Central memory CD8-positive, alpha-beta T cell (primary cell): ENCODE measurements around the gene WHRN.

ENCODE experiments used
- ATAC-seq: fragments of 150-1000 bp; cut with Tn5 transposase; replicated peaks from 2 replicates; pipeline ENCODE4 v1.10.0; 2022; ENCODE audit warnings: mild to moderate bottlenecking, moderate FRiP score, moderate number of reproducible peaks; ENCODE audit not compliant: poor library complexity, severe bottlenecking; ENCODE audit errors: extremely low read depth
- DNase-seq, 2 donors: peaks; one replicate each; pipeline ENCODE4 v3.0.0; 2021; ENCODE audit warnings: low spot score in 2 of 2
- H3K27ac Mint-ChIP-seq: one replicate; pipeline ENCODE4 v1.8.0; 2022; ENCODE audit warnings: low read depth, mild to moderate bottlenecking, moderate library complexity, mixed read lengths
- H3K27me3 Mint-ChIP-seq: one replicate; pipeline ENCODE4 v1.8.0; 2022; ENCODE audit warnings: mixed read lengths
- H3K36me3 Mint-ChIP-seq: one replicate; pipeline ENCODE4 v1.8.0; 2022; ENCODE audit warnings: mild to moderate bottlenecking, moderate library complexity, mixed read lengths; ENCODE audit not compliant: insufficient read depth
- H3K4me1 Mint-ChIP-seq: one replicate; pipeline ENCODE4 v1.8.0; 2022; ENCODE audit warnings: mixed read lengths
- H3K4me3 Mint-ChIP-seq: one replicate; pipeline ENCODE4 v1.8.0; 2022; ENCODE audit warnings: mild to moderate bottlenecking, moderate library complexity, mixed read lengths
- H3K9me3 Mint-ChIP-seq: one replicate; pipeline ENCODE4 v1.8.0; 2022; ENCODE audit warnings: mixed read lengths

The WHRN gene

GRCh38 chr9:114505187-114506081 is at the start of gene WHRN:
Gene WHRN (minus strand): TSS chr9:114505473. CDS start chr9:114504801, 672 bp downstream.
- H3K27ac Mint-ChIP-seq: peak within 1 kb of the TSS; percentile 93
- peaks cover 10% of the 10 kb centered on the region for H3K36me3 Mint-ChIP-seq
- DNase-seq (peak; percentile 80 to 88), ATAC-seq (peak; percentile 78)
- peaks cover 25% of the 10 kb centered on the region for H3K27me3 Mint-ChIP-seq
- peaks cover 33% of the 10 kb centered on the region for H3K4me1 Mint-ChIP-seq
- peak within 1 kb of the TSS; percentile 80 for H3K4me3 Mint-ChIP-seq
- no peaks in the 10 kb centered on the region for H3K9me3 Mint-ChIP-seq

- no peaks in the 10 kb centered on the region for H3K36me3 Mint-ChIP-seq
- H3K4me1 Mint-ChIP-seq: no peaks in the 10 kb centered on the region
- H3K27me3 Mint-ChIP-seq: peaks cover 46% of the 10 kb centered on the region
- no peak overlapping the region for H3K4me3 Mint-ChIP-seq
- H3K27ac Mint-ChIP-seq: no peak overlapping the region
- DNase-seq (no peak), ATAC-seq (no peak)
- H3K9me3 Mint-ChIP-seq: no peaks in the 10 kb centered on the region
These were observed 47.9 kb upstream of the WHRN start for GRCh38 chr9:114553202-114553601.

GRCh38 chr9:114552706-114553105 is 47.4 kb upstream of the WHRN start:
- no peak for DNase-seq
- H3K36me3 Mint-ChIP-seq: no peaks in the 10 kb centered on the region
- no peak for ATAC-seq
- H3K4me3 Mint-ChIP-seq: no peak overlapping the region
- H3K27ac Mint-ChIP-seq: no peak overlapping the region
- H3K4me1 Mint-ChIP-seq: no peaks in the 10 kb centered on the region
- peaks cover 48% of the 10 kb centered on the region for H3K27me3 Mint-ChIP-seq
- H3K9me3 Mint-ChIP-seq: no peaks in the 10 kb centered on the region

GRCh38 chr9:114551750-114552685 is 46.7 kb upstream of the WHRN start:
- DNase-seq: no peak
- Mint-ChIP-seq H3K9me3 (no peaks in the 10 kb centered on the region), H3K27ac (no peak overlapping the region), H3K27me3 (peaks cover 55% of the 10 kb centered on the region), H3K36me3 (no peaks in the 10 kb centered on the region), H3K4me1 (no peaks in the 10 kb centered on the region), H3K4me3 (no peak overlapping the region)
- ATAC-seq: no peak

GRCh38 chr9:114549697-114550330 is 44.5 kb upstream of the WHRN start:
- no peak overlapping the region for H3K4me3 Mint-ChIP-seq
- H3K36me3 Mint-ChIP-seq: no peaks in the 10 kb centered on the region
- no peaks in the 10 kb centered on the region for H3K4me1 Mint-ChIP-seq
- ATAC-seq (no peak), DNase-seq (no peak)
- no peak overlapping the region for H3K27ac Mint-ChIP-seq
- H3K9me3 Mint-ChIP-seq: no peaks in the 10 kb centered on the region
- H3K27me3 Mint-ChIP-seq: peaks cover 69% of the 10 kb centered on the region

- no peaks in the 10 kb centered on the region for H3K4me1 Mint-ChIP-seq
- ATAC-seq (no peak), DNase-seq (no peak)
- H3K27ac Mint-ChIP-seq: no peak overlapping the region
- no peaks in the 10 kb centered on the region for H3K9me3 Mint-ChIP-seq
- H3K36me3 Mint-ChIP-seq: no peaks in the 10 kb centered on the region
- no peak overlapping the region for H3K4me3 Mint-ChIP-seq
- H3K27me3 Mint-ChIP-seq: peaks cover 61% of the 10 kb centered on the region
These were observed 41.6 kb upstream of the WHRN start for GRCh38 chr9:114546851-114547250.

- peaks cover 1% of the 10 kb centered on the region for H3K36me3 Mint-ChIP-seq
- peaks cover 52% of the 10 kb centered on the region for H3K27me3 Mint-ChIP-seq
- DNase-seq (no peak), ATAC-seq (no peak)
- no peak overlapping the region for H3K4me3 Mint-ChIP-seq
- peak overlapping the region; percentile 12 for H3K27ac Mint-ChIP-seq
- H3K9me3 Mint-ChIP-seq: no peaks in the 10 kb centered on the region
- H3K4me1 Mint-ChIP-seq: no peaks in the 10 kb centered on the region
These were observed 39.8 kb upstream of the WHRN start for GRCh38 chr9:114545055-114545454.

- ATAC-seq (no peak), DNase-seq (no peak)
- Mint-ChIP-seq H3K4me1 (no peaks in the 10 kb centered on the region), H3K27ac (no peak overlapping the region), H3K36me3 (peaks cover 1% of the 10 kb centered on the region), H3K9me3 (no peaks in the 10 kb centered on the region), H3K27me3 (peaks cover 3% of the 10 kb centered on the region), H3K4me3 (no peak overlapping the region)
These were observed 34.6 kb upstream of the WHRN start for GRCh38 chr9:114539701-114540380.

- H3K9me3 Mint-ChIP-seq: no peaks in the 10 kb centered on the region
- DNase-seq (no peak), ATAC-seq (peak; percentile 60)
- H3K27ac Mint-ChIP-seq: no peak overlapping the region
- no peaks in the 10 kb centered on the region for H3K27me3 Mint-ChIP-seq
- H3K4me3 Mint-ChIP-seq: no peak overlapping the region
- peaks cover 1% of the 10 kb centered on the region for H3K36me3 Mint-ChIP-seq
- no peaks in the 10 kb centered on the region for H3K4me1 Mint-ChIP-seq
These were observed 33.0 kb upstream of the WHRN start for GRCh38 chr9:114538241-114538640.

GRCh38 chr9:114532561-114533237 is 27.4 kb upstream of the WHRN start:
- Mint-ChIP-seq H3K9me3 (no peaks in the 10 kb centered on the region), H3K4me1 (no peaks in the 10 kb centered on the region), H3K36me3 (no peaks in the 10 kb centered on the region), H3K27ac (no peak overlapping the region), H3K27me3 (peaks cover 20% of the 10 kb centered on the region), H3K4me3 (no peak overlapping the region)
- ATAC-seq (no peak), DNase-seq (no peak)

- no peak overlapping the region for H3K27ac Mint-ChIP-seq
These were observed 24.0 kb upstream of the WHRN start for GRCh38 chr9:114529285-114529684.

More at GRCh38 chr9:114529285-114529684, 24.0 kb upstream of the WHRN start:
- ATAC-seq (no peak), DNase-seq (no peak)
- H3K36me3 Mint-ChIP-seq: no peaks in the 10 kb centered on the region
- H3K27me3 Mint-ChIP-seq: peaks cover 35% of the 10 kb centered on the region
- H3K4me3 Mint-ChIP-seq: no peak overlapping the region
- H3K9me3 Mint-ChIP-seq: no peaks in the 10 kb centered on the region
- no peaks in the 10 kb centered on the region for H3K4me1 Mint-ChIP-seq
